ENCODE measurements around the gene KRTAP4-16. TPM values are rescaled to one million over a fixed set of nuclear protein-coding genes. Genes with fewer than 3 reads are reported as not detected.

KRTAP4-16 gene
- not detected in 5 replicates for total RNA-seq (2022; extraction: Qiagen RNA extraction; ENCODE audit: low read depth)

DNA sequence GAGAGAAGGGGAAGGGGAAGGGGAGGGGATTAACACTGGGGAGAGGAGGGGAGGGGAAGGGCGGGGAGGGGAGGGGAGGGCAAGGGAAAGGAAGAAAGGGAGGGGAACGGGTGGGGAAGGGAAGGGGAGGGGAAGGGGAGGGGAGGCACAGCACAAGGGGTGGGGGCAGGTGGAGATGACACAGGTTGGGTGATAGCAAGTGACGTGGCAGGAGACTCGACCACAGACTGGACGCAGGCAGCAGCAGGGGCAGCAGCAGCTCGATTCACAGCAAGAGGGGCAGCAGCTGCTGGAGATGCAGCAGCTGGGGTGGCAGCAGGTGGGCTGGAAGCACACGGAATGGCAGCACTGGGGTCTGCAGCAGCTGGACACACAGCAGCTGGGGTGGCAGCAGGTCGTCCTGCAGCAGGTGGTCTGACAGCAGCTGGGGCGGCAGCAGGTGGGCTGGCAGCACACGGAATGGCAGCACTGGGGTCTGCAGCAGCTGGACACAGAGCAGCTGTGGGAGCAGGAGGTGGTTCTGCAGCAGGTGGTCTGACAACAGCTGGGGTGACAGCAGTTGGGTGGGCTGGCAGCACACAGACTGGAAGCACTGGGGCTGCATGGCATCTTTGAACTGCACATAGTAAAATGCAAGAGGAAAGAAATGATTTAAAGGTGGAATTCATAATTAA lies at the start of gene KRTAP4-16:
Gene KRTAP4-16 (minus strand): TSS at position 624 of the 674 bp plus-strand sequence. CDS start 0 bp downstream, at position 624.

DNA sequence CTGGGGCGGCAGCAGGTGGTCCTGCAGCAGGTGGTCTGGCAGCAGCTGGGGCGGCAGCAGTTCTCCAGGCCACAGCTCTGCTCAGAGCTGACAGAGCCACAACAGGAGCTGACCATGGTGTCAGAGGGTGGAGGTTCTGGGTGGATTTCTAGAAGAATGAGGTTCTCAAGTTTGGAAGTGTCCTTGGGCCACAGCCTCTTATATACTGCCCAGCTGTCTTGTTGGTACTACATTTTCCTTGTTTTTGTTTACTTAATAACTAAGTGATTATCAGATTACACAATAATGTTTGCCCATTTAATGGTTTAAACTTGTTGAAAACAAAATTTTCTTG lies 47.6 kb upstream of the KRTAP4-16 start, which contains the start of gene KRTAP4-5:
Gene KRTAP4-5 (minus strand): TSS at position 174 of the 334 bp plus-strand sequence. CDS start 58 bp downstream, at position 116.

DNA sequence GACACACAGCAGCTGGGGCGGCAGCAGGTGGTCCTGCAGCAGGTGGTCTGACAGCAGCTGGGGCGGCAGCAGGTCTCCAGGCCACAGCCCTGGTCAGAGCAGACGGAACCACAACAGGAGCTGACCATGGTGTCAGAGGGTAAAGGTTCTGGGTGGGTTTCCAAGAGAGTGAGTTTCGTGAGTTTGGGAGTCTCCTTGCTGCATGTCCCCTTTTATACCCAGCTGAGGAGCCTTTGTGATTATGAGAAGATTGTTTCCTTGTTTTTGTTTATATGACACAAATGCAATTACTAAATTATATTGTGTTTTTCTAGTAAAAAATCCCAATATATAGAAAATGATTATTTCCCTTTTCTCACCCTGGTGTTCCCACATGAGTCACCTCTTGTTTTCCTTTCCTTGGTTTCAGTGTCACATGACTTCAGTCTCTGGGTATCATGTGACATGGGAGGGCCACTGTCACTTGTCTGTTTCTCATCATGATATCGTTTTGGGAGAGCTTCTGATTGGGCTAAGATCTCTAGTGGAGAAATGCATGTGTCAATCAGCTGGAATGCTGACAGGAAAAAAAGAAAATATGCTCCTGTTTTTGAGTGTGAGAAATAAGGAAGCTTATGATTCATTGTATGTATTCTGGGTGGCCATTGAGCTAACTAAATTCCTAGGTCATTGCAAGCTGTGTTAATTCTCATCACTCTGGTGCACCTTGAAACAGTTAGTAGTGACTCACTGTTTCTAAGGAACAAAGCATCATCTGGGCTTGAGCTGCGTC lies 38.5 kb upstream of the KRTAP4-16 start, which contains the start of gene KRTAP4-6:
Gene KRTAP4-6 (minus strand): TSS at position 185 of the 772 bp plus-strand sequence. CDS start 57 bp downstream, at position 128.

DNA sequence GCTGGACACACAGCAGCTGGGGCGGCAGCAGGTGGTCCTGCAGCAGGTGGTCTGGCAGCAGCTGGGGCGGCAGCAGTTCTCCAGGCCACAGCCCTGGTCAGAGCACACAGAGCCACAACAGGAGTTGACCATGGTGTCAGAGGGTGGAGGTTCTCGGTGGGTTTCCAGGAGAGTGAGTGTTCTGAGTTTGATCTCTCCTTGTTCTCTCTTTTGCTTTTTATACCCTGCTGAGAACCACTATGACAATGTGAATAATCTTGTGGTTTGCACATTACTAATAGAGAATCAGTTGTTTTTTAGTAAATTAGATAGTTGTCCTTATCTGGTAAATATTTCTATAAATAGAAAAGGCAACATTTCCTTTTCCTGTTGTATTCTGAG lies 22.0 kb upstream of the KRTAP4-16 start, which contains the start of gene KRTAP4-12:
Gene KRTAP4-12 (minus strand): TSS at position 192 of the 381 bp plus-strand sequence. CDS start 60 bp downstream, at position 132.

DNA sequence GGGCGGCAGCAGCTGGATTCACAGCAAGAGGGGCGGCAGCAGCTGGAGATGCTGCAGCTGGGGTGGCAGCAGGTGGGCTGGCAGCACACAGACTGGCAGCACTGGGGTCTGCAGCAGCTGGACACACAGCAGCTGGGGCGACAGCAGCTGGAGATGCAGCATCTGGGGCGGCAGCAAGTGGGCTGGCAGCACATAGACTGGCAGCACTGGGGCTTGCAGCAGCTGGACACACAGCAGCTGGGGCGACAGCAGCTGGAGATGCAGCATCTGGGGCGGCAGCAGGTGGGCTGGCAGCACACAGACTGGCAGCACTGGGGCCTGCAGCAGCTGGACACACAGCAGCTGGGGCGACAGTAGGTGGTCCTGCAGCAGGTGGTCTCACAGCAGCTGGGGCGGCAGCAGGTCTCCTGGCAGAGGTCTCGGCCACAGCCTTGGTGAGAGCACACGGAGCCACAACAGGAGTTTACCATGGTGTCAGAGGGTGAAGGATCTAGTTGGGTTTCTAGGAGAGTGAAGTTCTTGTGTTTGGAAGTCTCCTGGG lies 15.9 kb upstream of the KRTAP4-16 start, which contains the start of gene KRTAP4-11:
Gene KRTAP4-11 (minus strand): TSS at position 528 of the 541 bp plus-strand sequence. CDS start 58 bp downstream, at position 470.

DNA sequence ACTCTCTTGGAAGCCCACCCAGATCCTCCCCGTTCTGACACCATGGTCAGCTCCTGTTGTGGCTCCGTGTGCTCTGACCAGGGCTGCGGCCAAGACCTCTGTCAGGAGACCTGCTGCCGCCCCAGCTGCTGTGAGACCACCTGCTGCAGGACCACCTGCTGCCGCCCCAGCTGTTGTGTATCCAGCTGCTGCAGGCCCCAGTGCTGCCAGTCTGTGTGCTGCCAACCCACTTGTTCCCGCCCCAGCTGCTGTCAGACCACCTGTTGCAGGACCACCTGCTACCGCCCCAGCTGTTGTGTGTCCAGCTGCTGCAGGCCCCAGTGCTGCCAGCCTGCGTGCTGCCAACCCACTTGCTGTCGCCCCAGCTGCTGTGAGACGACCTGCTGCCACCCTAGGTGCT lies 3.3 kb upstream of the KRTAP4-16 start, which contains the start of gene KRTAP4-9:
Gene KRTAP4-9 (plus strand): TSS at position 43 of the 400 bp plus-strand sequence. CDS start 0 bp downstream, at position 43.

DNA sequence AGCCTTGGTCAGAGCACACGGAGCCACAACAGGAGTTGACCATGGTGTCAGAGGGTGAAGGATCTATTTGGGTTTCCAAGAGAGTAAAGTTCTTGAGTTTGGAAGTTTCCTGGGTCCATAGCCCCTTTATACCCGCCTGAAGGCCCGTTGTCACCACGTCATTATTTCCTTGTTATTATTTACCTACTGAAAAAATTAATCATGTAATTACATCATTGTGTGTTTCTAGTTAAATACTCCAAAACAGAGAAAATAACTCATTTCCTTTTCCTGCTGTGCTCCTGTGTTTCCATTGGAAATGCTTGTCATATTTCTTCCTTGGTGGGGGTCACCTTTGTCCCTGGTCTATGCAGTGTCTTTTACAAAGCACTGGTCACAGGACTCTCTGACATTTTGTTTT lies 4.0 kb downstream of the KRTAP4-16 start, which contains the start of gene KRTAP4-8:
Gene KRTAP4-8 (minus strand): TSS at position 101 of the 400 bp plus-strand sequence. CDS start 58 bp downstream, at position 43.

DNA sequence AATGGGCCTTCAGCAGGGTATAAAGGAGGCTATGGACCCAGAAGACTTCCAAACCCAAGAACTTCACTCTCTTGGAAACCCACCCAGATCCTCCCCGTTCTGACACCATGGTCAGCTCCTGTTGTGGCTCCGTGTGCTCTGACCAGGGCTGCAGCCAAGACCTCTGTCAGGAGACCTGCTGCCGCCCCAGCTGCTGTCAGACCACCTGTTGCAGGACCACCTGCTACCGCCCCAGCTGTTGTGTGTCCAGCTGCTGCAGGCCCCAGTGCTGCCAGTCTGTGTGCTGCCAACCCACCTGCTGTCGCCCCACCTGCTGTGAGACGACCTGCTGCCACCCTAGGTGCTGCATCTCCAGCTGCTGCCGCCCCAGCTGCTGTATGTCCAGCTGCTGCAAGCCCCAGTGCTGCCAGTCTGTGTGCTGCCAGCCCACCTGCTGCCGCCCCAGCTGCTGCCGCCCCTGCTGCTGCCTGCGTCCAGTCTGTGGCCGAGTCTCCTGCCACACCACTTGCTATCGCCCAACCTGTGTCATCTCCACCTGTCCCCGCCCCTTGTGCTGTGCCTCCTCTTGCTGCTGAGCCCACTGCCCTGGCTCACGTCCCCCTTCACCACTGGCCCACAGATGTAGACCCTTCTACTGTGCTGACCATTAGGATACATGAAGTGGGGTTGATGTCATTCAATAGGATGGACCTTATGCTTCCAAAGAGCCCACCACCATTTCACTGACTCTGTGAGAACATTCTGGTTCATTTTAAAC lies 17.7 kb downstream of the KRTAP4-16 start, which contains the start of gene KRTAP4-7:
Gene KRTAP4-7 (plus strand): TSS at position 51 of the 757 bp plus-strand sequence. CDS start 57 bp downstream, at position 108.

DNA sequence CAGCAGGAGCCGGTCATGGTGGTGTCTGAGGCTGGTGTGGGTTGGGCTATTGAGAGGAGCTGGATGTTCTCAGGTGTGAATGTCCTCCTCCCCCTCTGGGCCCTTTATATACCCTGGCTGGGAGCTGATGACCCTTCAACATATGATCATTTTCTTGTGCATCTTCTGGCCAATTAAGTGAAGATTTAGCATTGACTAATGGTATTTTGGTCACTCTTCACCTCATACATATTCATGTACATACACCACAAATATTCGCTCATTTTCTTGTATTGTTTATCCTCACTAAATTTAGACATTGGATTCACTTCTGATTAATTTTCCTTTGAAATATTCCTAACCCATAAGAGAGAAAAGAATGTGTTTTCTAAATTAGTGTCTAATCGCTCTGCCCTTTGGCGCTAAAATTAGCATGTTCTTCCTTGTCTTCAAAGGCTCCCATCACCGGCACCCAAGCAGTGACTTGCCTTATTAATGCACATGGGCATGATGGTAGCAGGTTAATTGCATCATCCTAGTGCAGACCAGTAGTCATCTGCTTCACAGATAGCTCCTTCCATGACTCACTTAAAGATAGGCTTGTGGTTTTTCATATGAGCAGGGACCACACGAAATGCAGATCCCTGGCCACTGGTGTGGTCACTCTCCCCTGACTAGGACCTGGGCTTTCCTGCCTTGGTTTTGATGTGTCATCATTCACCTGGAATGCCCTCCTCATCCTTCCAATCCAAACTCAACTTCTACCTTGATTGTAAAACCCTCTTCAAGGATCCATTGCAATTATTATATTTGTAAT lies 36.0 kb downstream of the KRTAP4-16 start, which contains the start of gene KRTAP2-4:
Gene KRTAP2-4 (minus strand): TSS at position 51 of the 796 bp plus-strand sequence. CDS start 34 bp downstream, at position 17.

DNA sequence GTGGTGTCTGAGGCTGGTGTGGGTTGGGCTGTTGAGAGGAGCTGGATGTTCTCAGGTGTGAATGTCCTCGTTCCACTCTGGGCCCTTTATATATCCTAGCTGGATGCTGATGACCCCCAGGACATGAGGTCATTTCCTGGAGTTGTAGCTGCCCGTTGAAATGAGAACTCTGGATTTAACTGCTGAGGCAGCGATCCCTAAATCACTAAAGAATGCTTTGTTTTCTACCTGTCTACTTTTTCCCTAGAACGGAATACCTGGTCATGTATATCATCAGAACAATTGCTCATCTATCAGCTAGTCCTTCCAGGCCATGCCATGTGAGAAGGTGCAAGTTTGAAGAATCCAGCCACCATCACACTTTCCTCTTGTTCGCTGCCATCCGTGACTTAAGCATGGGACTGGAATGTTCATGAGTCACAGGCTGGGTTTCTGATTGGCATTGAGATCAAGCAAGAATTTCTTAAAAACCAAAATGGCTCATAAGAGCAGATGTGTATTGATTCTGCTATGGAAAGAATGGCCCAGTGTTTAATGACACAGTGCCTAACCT lies 41.9 kb downstream of the KRTAP4-16 start, which contains the start of gene KRTAP2-3:
Gene KRTAP2-3 (minus strand): TSS at position 63 of the 553 bp plus-strand sequence. CDS start 64 bp downstream, outside the sequence.

DNA sequence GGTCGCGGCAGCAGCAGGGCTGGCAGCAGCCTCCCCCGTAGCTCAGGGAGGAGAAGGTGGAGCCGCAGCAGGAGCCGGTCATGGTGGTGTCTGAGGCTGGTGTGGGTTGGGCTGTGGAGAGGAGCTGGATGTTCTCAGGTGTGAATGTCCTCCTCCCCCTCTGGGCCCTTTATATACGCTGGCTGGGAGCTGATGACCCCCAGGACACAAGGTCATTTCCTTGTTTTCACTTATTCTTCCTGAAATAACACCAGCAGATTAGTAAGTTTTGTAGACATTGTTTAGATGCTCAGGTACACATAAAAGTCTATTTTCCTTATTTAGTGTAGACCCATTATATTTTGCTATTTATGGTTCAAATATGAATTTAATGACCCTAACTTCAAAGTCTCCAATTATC lies 46.9 kb downstream of the KRTAP4-16 start, which contains the start of gene KRTAP2-2:
Gene KRTAP2-2 (minus strand): TSS at position 101 of the 400 bp plus-strand sequence. CDS start 19 bp downstream, at position 82.

Other genes starting within 250 kb of the KRTAP4-16 start
- 0.08 TPM in 1 of 5 replicates, not detected in the others for gene KRT12, start 235.0 kb downstream of the KRTAP4-16 start, total RNA-seq (2022; extraction: Qiagen RNA extraction; ENCODE audit: low read depth)
- 0.17 to 0.52 TPM (median 0.26 TPM) in 5 replicates for gene KRT20, start 217.0 kb downstream of the KRTAP4-16 start, total RNA-seq (2022; extraction: Qiagen RNA extraction; ENCODE audit: low read depth)
- gene KRT23, start 164.6 kb downstream of the KRTAP4-16 start, total RNA-seq (2022; extraction: Qiagen RNA extraction; ENCODE audit: low read depth), result 0.08 TPM in 1 of 5 replicates, not detected in the others
- gene KRT39, start 135.3 kb downstream of the KRTAP4-16 start, total RNA-seq (2022; extraction: Qiagen RNA extraction; ENCODE audit: low read depth), result not detected in 5 replicates
- gene KRT40, start 117.9 kb downstream of the KRTAP4-16 start, total RNA-seq (2022; extraction: Qiagen RNA extraction; ENCODE audit: low read depth), result not detected in 5 replicates
- gene KRTAP3-3, start 108.0 kb downstream of the KRTAP4-16 start, total RNA-seq (2022; extraction: Qiagen RNA extraction; ENCODE audit: low read depth), result not detected in 5 replicates
- 0.16 to 0.35 TPM (median 0.30 TPM) in 3 of 5 replicates, not detected in the others for gene KRTAP3-2, start 102.3 kb downstream of the KRTAP4-16 start, total RNA-seq (2022; extraction: Qiagen RNA extraction; ENCODE audit: low read depth)
- gene KRTAP3-1, start 93.1 kb downstream of the KRTAP4-16 start, total RNA-seq (2022; extraction: Qiagen RNA extraction; ENCODE audit: low read depth), result not detected in 5 replicates
- gene KRTAP1-5, start 75.0 kb downstream of the KRTAP4-16 start, total RNA-seq (2022; extraction: Qiagen RNA extraction; ENCODE audit: low read depth), result 0.12 TPM in 1 of 5 replicates, not detected in the others
- gene KRTAP1-4, start 72.0 kb downstream of the KRTAP4-16 start, total RNA-seq (2022; extraction: Qiagen RNA extraction; ENCODE audit: low read depth), result not detected in 5 replicates
- gene KRTAP1-3, start 67.3 kb downstream of the KRTAP4-16 start, total RNA-seq (2022; extraction: Qiagen RNA extraction; ENCODE audit: low read depth), result not detected in 5 replicates
- not detected in 5 replicates for gene KRTAP1-1, start 60.8 kb downstream of the KRTAP4-16 start, total RNA-seq (2022; extraction: Qiagen RNA extraction; ENCODE audit: low read depth)
- gene KRTAP2-1, start 54.9 kb downstream of the KRTAP4-16 start, total RNA-seq (2022; extraction: Qiagen RNA extraction; ENCODE audit: low read depth), result not detected in 5 replicates
- not detected in 5 replicates for gene KRTAP2-2, start 47.0 kb downstream of the KRTAP4-16 start, total RNA-seq (2022; extraction: Qiagen RNA extraction; ENCODE audit: low read depth)
- 0.08 TPM in 1 of 5 replicates, not detected in the others for gene KRTAP2-3, start 42.1 kb downstream of the KRTAP4-16 start, total RNA-seq (2022; extraction: Qiagen RNA extraction; ENCODE audit: low read depth)
- gene KRTAP2-4, start 36.3 kb downstream of the KRTAP4-16 start, total RNA-seq (2022; extraction: Qiagen RNA extraction; ENCODE audit: low read depth), result not detected in 5 replicates
- not detected in 5 replicates for gene KRTAP4-7, start 18.1 kb downstream of the KRTAP4-16 start, total RNA-seq (2022; extraction: Qiagen RNA extraction; ENCODE audit: low read depth)
- 0.05 to 0.12 TPM in 2 of 5 replicates, not detected in the others for gene KRTAP4-8, start 4.1 kb downstream of the KRTAP4-16 start, total RNA-seq (2022; extraction: Qiagen RNA extraction; ENCODE audit: low read depth)
- not detected in 5 replicates for gene KRTAP4-9, start 3.2 kb upstream of the KRTAP4-16 start, total RNA-seq (2022; extraction: Qiagen RNA extraction; ENCODE audit: low read depth)
- gene KRTAP4-11, start 16.2 kb upstream of the KRTAP4-16 start, total RNA-seq (2022; extraction: Qiagen RNA extraction; ENCODE audit: low read depth), result not detected in 5 replicates
- not detected in 5 replicates for gene KRTAP4-12, start 22.0 kb upstream of the KRTAP4-16 start, total RNA-seq (2022; extraction: Qiagen RNA extraction; ENCODE audit: low read depth)
- not detected in 5 replicates for gene KRTAP4-6, start 38.3 kb upstream of the KRTAP4-16 start, total RNA-seq (2022; extraction: Qiagen RNA extraction; ENCODE audit: low read depth)
- not detected in 5 replicates for gene KRTAP4-5, start 47.6 kb upstream of the KRTAP4-16 start, total RNA-seq (2022; extraction: Qiagen RNA extraction; ENCODE audit: low read depth)
- gene KRTAP4-4, start 58.5 kb upstream of the KRTAP4-16 start, total RNA-seq (2022; extraction: Qiagen RNA extraction; ENCODE audit: low read depth), result not detected in 5 replicates
- gene KRTAP4-3, start 66.0 kb upstream of the KRTAP4-16 start, total RNA-seq (2022; extraction: Qiagen RNA extraction; ENCODE audit: low read depth), result not detected in 5 replicates
- not detected in 5 replicates for gene KRTAP4-2, start 76.0 kb upstream of the KRTAP4-16 start, total RNA-seq (2022; extraction: Qiagen RNA extraction; ENCODE audit: low read depth)
- gene KRTAP4-1, start 82.7 kb upstream of the KRTAP4-16 start, total RNA-seq (2022; extraction: Qiagen RNA extraction; ENCODE audit: low read depth), result 0.07 to 0.56 TPM (median 0.26 TPM) in 4 of 5 replicates, not detected in the other
- not detected in 5 replicates for gene KRTAP9-1, start 87.7 kb upstream of the KRTAP4-16 start, total RNA-seq (2022; extraction: Qiagen RNA extraction; ENCODE audit: low read depth)
- gene KRTAP9-2, start 124.4 kb upstream of the KRTAP4-16 start, total RNA-seq (2022; extraction: Qiagen RNA extraction; ENCODE audit: low read depth), result not detected in 5 replicates
- not detected in 5 replicates for gene KRTAP9-3, start 130.2 kb upstream of the KRTAP4-16 start, total RNA-seq (2022; extraction: Qiagen RNA extraction; ENCODE audit: low read depth)
- gene KRTAP9-8, start 135.8 kb upstream of the KRTAP4-16 start, total RNA-seq (2022; extraction: Qiagen RNA extraction; ENCODE audit: low read depth), result not detected in 5 replicates
- gene KRTAP9-4, start 147.5 kb upstream of the KRTAP4-16 start, total RNA-seq (2022; extraction: Qiagen RNA extraction; ENCODE audit: low read depth), result not detected in 5 replicates
- gene KRTAP9-9, start 153.2 kb upstream of the KRTAP4-16 start, total RNA-seq (2022; extraction: Qiagen RNA extraction; ENCODE audit: low read depth), result not detected in 5 replicates
- gene KRTAP9-6, start 163.2 kb upstream of the KRTAP4-16 start, total RNA-seq (2022; extraction: Qiagen RNA extraction; ENCODE audit: low read depth), result not detected in 5 replicates
- gene KRTAP9-7, start 173.5 kb upstream of the KRTAP4-16 start, total RNA-seq (2022; extraction: Qiagen RNA extraction; ENCODE audit: low read depth), result not detected in 5 replicates
- not detected in 5 replicates for gene KRTAP29-1, start 200.6 kb upstream of the KRTAP4-16 start, total RNA-seq (2022; extraction: Qiagen RNA extraction; ENCODE audit: low read depth)
- not detected in 5 replicates for gene KRTAP16-1, start 207.1 kb upstream of the KRTAP4-16 start, total RNA-seq (2022; extraction: Qiagen RNA extraction; ENCODE audit: low read depth)
- not detected in 5 replicates for gene KRTAP17-1, start 213.5 kb upstream of the KRTAP4-16 start, total RNA-seq (2022; extraction: Qiagen RNA extraction; ENCODE audit: low read depth)
- gene KRT33A, start 248.6 kb upstream of the KRTAP4-16 start, total RNA-seq (2022; extraction: Qiagen RNA extraction; ENCODE audit: low read depth), result not detected in 5 replicates